Neuronal stem cell (in vitro differentiated cells): ENCODE results near the gene DIPK2A.

ENCODE experiments used
- DNase-seq: peaks from one replicate; pipeline ENCODE4 v3.0.0-alpha.2; 2013; ENCODE audit warnings: low spot score
- H2AFZ ChIP-seq: one replicate; pipeline ENCODE4 v1.6.1; 2013; ENCODE audit warnings: mild to moderate bottlenecking, low read length, inconsistent platforms
- H2AK5ac ChIP-seq: 2 replicates; pipeline ENCODE4 v1.6.1; 2013; ENCODE audit warnings: low read depth, mild to moderate bottlenecking, inconsistent platforms, low read length, moderate library complexity, mixed read lengths
- H2BK120ac ChIP-seq: 2 replicates; pipeline ENCODE4 v1.6.1; 2013; ENCODE audit warnings: low read depth, mild to moderate bottlenecking, inconsistent platforms, low read length, moderate library complexity, mixed read lengths
- H2BK12ac ChIP-seq: one replicate; pipeline ENCODE4 v1.6.1; 2013; ENCODE audit warnings: low read length, inconsistent platforms
- H2BK15ac ChIP-seq: 2 replicates; pipeline ENCODE4 v1.6.1; 2013; ENCODE audit warnings: mild to moderate bottlenecking, low read length, inconsistent platforms, mixed read lengths
- H2BK5ac ChIP-seq: one replicate; pipeline ENCODE4 v1.6.1; 2013; ENCODE audit warnings: inconsistent platforms, mild to moderate bottlenecking, low read length, moderate library complexity
- H3K14ac ChIP-seq: one replicate; pipeline ENCODE4 v1.6.1; 2013; ENCODE audit warnings: low read length, inconsistent platforms
- H3K18ac ChIP-seq: 2 replicates; pipeline ENCODE4 v1.6.1; 2013; ENCODE audit warnings: low read length, inconsistent platforms
- H3K23ac ChIP-seq: 2 replicates; pipeline ENCODE4 v1.6.1; 2013; ENCODE audit warnings: low read depth, mild to moderate bottlenecking, mixed read lengths, low read length, inconsistent platforms; ENCODE audit not compliant: poor library complexity
- H3K27ac ChIP-seq: replicated peaks from 3 replicates; pipeline ENCODE4 v1.5.1; 2013; ENCODE audit warnings: low read length, inconsistent platforms
- H3K27me3 ChIP-seq, 3 experiments: 2 replicates each; pipeline ENCODE4 v1.6.1; 2013; ENCODE audit warnings: low read length in 3 of 3, mild to moderate bottlenecking in 2 of 3, inconsistent platforms in 1 of 3, low read depth in 1 of 3, mixed read lengths in 1 of 3, moderate library complexity in 1 of 3; ENCODE audit not compliant: control insufficient read depth in 3 of 3, insufficient read depth in 3 of 3
- H3K36me3 ChIP-seq, 2 donors: replicated peaks in 1 of 2; 2 replicates each; pipeline ENCODE4 v1.6.1; 2013; ENCODE audit warnings: low read length in 2 of 2; ENCODE audit not compliant: control insufficient read depth in 2 of 2, insufficient read depth in 2 of 2
- H3K4ac ChIP-seq: 2 replicates; pipeline ENCODE4 v1.6.1; 2013; ENCODE audit warnings: inconsistent platforms, mild to moderate bottlenecking, low read length, moderate library complexity
- H3K4me1 ChIP-seq, 2 donors: 1 replicate in 1 of 2; 2 replicates in 1 of 2; pipeline ENCODE4 v1.6.1; 2013; ENCODE audit warnings: low read length in 2 of 2, low read depth in 1 of 2; ENCODE audit not compliant: control insufficient read depth in 2 of 2, insufficient read depth in 1 of 2
- H3K4me2 ChIP-seq: one replicate; pipeline ENCODE4 v1.6.1; 2013; ENCODE audit warnings: mild to moderate bottlenecking, low read length, inconsistent platforms; ENCODE audit not compliant: insufficient read depth, poor library complexity, severe bottlenecking
- H3K4me3 ChIP-seq, 2 donors: 2 replicates each; pipeline ENCODE4 v1.5.1; 2013; ENCODE audit warnings: low read length in 2 of 2, mild to moderate bottlenecking in 2 of 2, inconsistent platforms in 1 of 2, moderate library complexity in 1 of 2
- H3K79me1 ChIP-seq: one replicate; pipeline ENCODE4 v1.6.1; 2013; ENCODE audit warnings: low read depth, mild to moderate bottlenecking, inconsistent platforms, low read length, moderate library complexity
- H3K9ac ChIP-seq: one replicate; pipeline ENCODE4 v1.6.1; 2013; ENCODE audit warnings: mild to moderate bottlenecking, low read depth, low read length, inconsistent platforms; ENCODE audit not compliant: poor library complexity
- H3K9me3 ChIP-seq, 2 donors: replicated peaks in 1 of 2; 2 replicates each; pipeline versions ENCODE3 to v1.6.1; 2013; ENCODE audit warnings: low read length in 2 of 2, mild to moderate bottlenecking in 2 of 2, inconsistent platforms in 1 of 2, low read depth in 1 of 2, mixed read lengths in 1 of 2, moderate library complexity in 1 of 2; ENCODE audit not compliant: control insufficient read depth in 2 of 2, insufficient read depth in 1 of 2
- H4K8ac ChIP-seq: one replicate; pipeline ENCODE4 v1.6.1; 2013; ENCODE audit warnings: low read depth, mild to moderate bottlenecking, inconsistent platforms, low read length, moderate library complexity
- H4K91ac ChIP-seq: one replicate; pipeline ENCODE4 v1.6.1; 2013; ENCODE audit warnings: low read length, low read depth, mild to moderate bottlenecking, inconsistent platforms; ENCODE audit not compliant: poor library complexity
- WGBS, 2 donors: extraction: QIAGEN DNeasy Blood & Tissue Kit; methylation state at CpG; one replicate each; pipeline ENCODE4 v1.1.7; 2013; ENCODE audit warnings: missing lambda C conversion rate in 2 of 2, mixed read lengths in 1 of 2; ENCODE audit not compliant: insufficient read length in 2 of 2, insufficient replicate concordance in 1 of 2; ENCODE audit errors: extremely low coverage in 2 of 2; 5-methylcytosine and 5-hydroxymethylcytosine counted together

DIPK2A gene

GRCh38 chr3:143977341-143978262 is 6.0 kb downstream of the DIPK2A start:
- Histone ChIP-seq H3K23ac (no peak overlapping the region), H3K9ac (no peak overlapping the region), H2BK15ac (no peak overlapping the region), H2BK12ac (no peak overlapping the region), H3K14ac (no peak overlapping the region), H3K36me3 (peaks cover 0 to 2% of the 10 kb centered on the region in 2 donors), H3K27ac (no peak overlapping the region), H2AFZ (no peak overlapping the region), H4K8ac (no peak overlapping the region), H2BK120ac (no peak overlapping the region), H3K79me1 (peaks cover 3% of the 10 kb centered on the region), H3K27me3 (no peaks in the 10 kb centered on the region), H4K91ac (no peak overlapping the region), H3K4ac (no peak overlapping the region), H2BK5ac (no peak overlapping the region), H3K4me3 (no peak overlapping the region), H3K4me2 (no peak overlapping the region), H3K18ac (no peak overlapping the region), H3K9me3 (peaks cover 0 to 7% of the 10 kb centered on the region in 2 donors), H3K4me1 (peaks cover 2 to 3% of the 10 kb centered on the region in 2 donors), H2AK5ac (no peak overlapping the region)
- WGBS, 2 donors, result no CpG with 5 or more reads among the region's 4 CpGs
- DNase-seq, result no peak

GRCh38 chr3:143978263-143978631 is 6.6 kb downstream of the DIPK2A start:
- Histone ChIP-seq H3K14ac (no peak overlapping the region), H2BK5ac (no peak overlapping the region), H3K27ac (no peak overlapping the region), H4K8ac (no peak overlapping the region), H3K9me3 (peaks cover 0 to 8% of the 10 kb centered on the region in 2 donors), H2BK12ac (no peak overlapping the region), H3K27me3 (no peaks in the 10 kb centered on the region), H3K23ac (no peak overlapping the region), H3K4me2 (no peak overlapping the region), H2AFZ (no peak overlapping the region), H3K79me1 (no peaks in the 10 kb centered on the region), H2AK5ac (no peak overlapping the region), H2BK15ac (no peak overlapping the region), H3K36me3 (peaks cover 0 to 9% of the 10 kb centered on the region in 2 donors), H3K4me1 (peaks cover 2 to 3% of the 10 kb centered on the region in 2 donors), H3K4me3 (no peak overlapping the region), H3K4ac (no peak overlapping the region), H4K91ac (no peak overlapping the region), H3K9ac (no peak overlapping the region), H3K18ac (no peak overlapping the region), H2BK120ac (no peak overlapping the region)
- no peak for DNase-seq
- no CpG with 5 or more reads among the region's 1 CpG for WGBS, 2 donors

GRCh38 chr3:143979041-143979440 is 7.4 kb downstream of the DIPK2A start:
- Histone ChIP-seq H2BK12ac (no peak overlapping the region), H2BK5ac (no peak overlapping the region), H2AFZ (no peak overlapping the region), H4K91ac (no peak overlapping the region), H2BK120ac (no peak overlapping the region), H3K27me3 (no peaks in the 10 kb centered on the region), H4K8ac (no peak overlapping the region), H3K4ac (no peak overlapping the region), H3K14ac (no peak overlapping the region), H3K27ac (no peak overlapping the region), H2AK5ac (no peak overlapping the region), H3K9me3 (peaks cover 0 to 11% of the 10 kb centered on the region in 2 donors), H3K4me3 (no peak overlapping the region), H3K9ac (no peak overlapping the region), H3K79me1 (no peaks in the 10 kb centered on the region), H3K18ac (no peak overlapping the region), H3K23ac (no peak overlapping the region), H3K4me2 (no peak overlapping the region), H3K4me1 (peaks cover 2 to 3% of the 10 kb centered on the region in 2 donors), H2BK15ac (no peak overlapping the region), H3K36me3 (peaks cover 0 to 9% of the 10 kb centered on the region in 2 donors)
- WGBS, 2 donors, result 100% methylated on average over 1 of the region's 2 CpGs; no CpG with 5 or more reads in 1 of the 2 donors
- no peak for DNase-seq

- no peak overlapping the region for H3K27ac ChIP-seq
- no peak overlapping the region for H3K23ac ChIP-seq
- no peak for DNase-seq
- H3K4me1 ChIP-seq, result peaks cover 2 to 3% of the 10 kb centered on the region in 2 donors
- no CpG with 5 or more reads among the region's 2 CpGs for WGBS, 2 donors
- no peak overlapping the region for H3K4me3 ChIP-seq
- no peaks in the 10 kb centered on the region for H3K79me1 ChIP-seq
- H3K36me3 ChIP-seq, result peaks cover 0 to 9% of the 10 kb centered on the region in 2 donors
- H3K4ac ChIP-seq, result no peak overlapping the region
- H3K4me2 ChIP-seq, result no peak overlapping the region
- no peak overlapping the region for H2BK15ac ChIP-seq
- H2BK12ac ChIP-seq, result no peak overlapping the region
- H2AK5ac ChIP-seq, result no peak overlapping the region
- no peak overlapping the region for H4K91ac ChIP-seq
- H4K8ac ChIP-seq, result no peak overlapping the region
- no peak overlapping the region for H2AFZ ChIP-seq
- H3K9ac ChIP-seq, result no peak overlapping the region
- no peak overlapping the region for H3K18ac ChIP-seq
- no peak overlapping the region for H2BK120ac ChIP-seq
- H3K27me3 ChIP-seq, result no peaks in the 10 kb centered on the region
- no peak overlapping the region for H3K14ac ChIP-seq
- peaks cover 0 to 14% of the 10 kb centered on the region in 2 donors for H3K9me3 ChIP-seq
- H2BK5ac ChIP-seq, result no peak overlapping the region
These were observed 8.2 kb downstream of the DIPK2A start for GRCh38 chr3:143979813-143980212.
